Hematopoietic multipotent progenitor cell treated with erythropoietin and hydrocortisone succinate and interleukin-3 and kit ligand, for 15 days (in vitro differentiated cells): ENCODE data around the gene CDH22.

Source experiments
- DNase-seq: peaks from one replicate; pipeline ENCODE4 v3.0.0-alpha.2; 2015; ENCODE audit warnings: low spot score

The CDH22 gene

GRCh38 chr20:46299078-46299477 is 9.2 kb downstream of the CDH22 start:
- DNase-seq = no peak

- no peak for DNase-seq
Observed at GRCh38 chr20:46298374-46298773, 9.9 kb downstream of the CDH22 start.

- DNase-seq = no peak
Observed at GRCh38 chr20:46296526-46297250, 11.6 kb downstream of the CDH22 start.

GRCh38 chr20:46293084-46293483 is 15.2 kb downstream of the CDH22 start:
- DNase-seq = no peak

- DNase-seq = no peak
Observed at GRCh38 chr20:46291401-46291800, 16.9 kb downstream of the CDH22 start.

GRCh38 chr20:46289432-46289831 is 18.9 kb downstream of the CDH22 start:
- no peak for DNase-seq

GRCh38 chr20:46286977-46287376 is 21.3 kb downstream of the CDH22 start:
- DNase-seq = no peak

- no peak for DNase-seq
Observed at GRCh38 chr20:46286382-46286781, 21.9 kb downstream of the CDH22 start.

- no peak for DNase-seq
Observed at GRCh38 chr20:46285740-46286139, 22.6 kb downstream of the CDH22 start.

GRCh38 chr20:46285072-46285471 is 23.2 kb downstream of the CDH22 start:
- no peak for DNase-seq

- DNase-seq = no peak
Observed at GRCh38 chr20:46284040-46284427, 24.3 kb downstream of the CDH22 start.

- DNase-seq = no peak
Observed at GRCh38 chr20:46283426-46284039, 24.8 kb downstream of the CDH22 start.

GRCh38 chr20:46282669-46283068 is 25.6 kb downstream of the CDH22 start:
- DNase-seq = no peak

GRCh38 chr20:46279103-46279502 is 29.2 kb downstream of the CDH22 start:
- DNase-seq = no peak

GRCh38 chr20:46277602-46278001 is 30.7 kb downstream of the CDH22 start:
- no peak for DNase-seq

- no peak for DNase-seq
Observed at GRCh38 chr20:46276531-46276930, 31.8 kb downstream of the CDH22 start.

GRCh38 chr20:46275091-46275490 is 33.2 kb downstream of the CDH22 start:
- no peak for DNase-seq

- no peak for DNase-seq
Observed at GRCh38 chr20:46273717-46274116, 34.6 kb downstream of the CDH22 start.

- DNase-seq = no peak
Observed at GRCh38 chr20:46272389-46273047, 35.8 kb downstream of the CDH22 start.

- DNase-seq = no peak
Observed at GRCh38 chr20:46270977-46271744, 37.1 kb downstream of the CDH22 start.

GRCh38 chr20:46269372-46269771 is 38.9 kb downstream of the CDH22 start:
- DNase-seq = no peak

- DNase-seq = no peak
Observed at GRCh38 chr20:46268662-46269061, 39.6 kb downstream of the CDH22 start.
